ENCODE data around the gene SHMT2.

SHMT2 gene

DNA sequence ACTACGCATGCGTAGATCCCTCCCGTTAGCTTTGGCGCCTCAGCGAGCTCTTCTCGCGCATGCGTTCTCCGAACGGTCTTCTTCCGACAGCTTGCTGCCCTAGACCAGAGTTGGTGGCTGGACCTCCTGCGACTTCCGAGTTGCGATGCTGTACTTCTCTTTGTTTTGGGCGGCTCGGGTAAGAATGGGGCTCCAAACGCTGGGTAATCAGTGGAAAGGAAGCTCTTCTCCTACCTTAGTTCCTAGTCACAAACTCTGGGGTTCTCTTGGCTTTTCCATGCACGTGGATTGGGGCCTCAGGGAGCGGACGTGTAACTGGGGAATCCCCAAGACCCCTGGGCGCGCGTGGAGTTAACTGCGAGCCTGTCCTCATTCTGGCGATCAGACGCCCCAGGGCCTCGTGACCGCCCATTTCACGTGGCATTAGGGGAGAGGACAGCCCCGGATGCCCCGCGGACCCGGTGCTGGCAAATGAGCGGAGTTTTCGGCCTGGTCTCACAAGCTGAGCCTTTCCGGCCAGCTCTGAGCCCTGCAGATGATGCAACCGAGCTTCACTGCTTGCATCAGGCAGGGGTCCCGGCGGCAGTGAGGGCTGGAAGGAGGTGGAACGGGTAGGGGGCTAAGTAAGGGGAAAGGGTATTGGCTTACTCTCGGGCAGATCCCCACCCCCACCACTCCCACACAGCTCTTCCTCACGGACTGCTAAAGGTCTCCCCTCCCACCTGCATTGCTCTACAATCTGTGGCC lies at the start of gene SHMT2:
SHMT2 (plus strand) TSS at position 78 of the 747 bp plus-strand sequence; CDS start at position 146, 68 bp downstream.
- DNase-seq, result peak; percentile 95

GRCh38 chr12:57180321-57180989 lies 49.1 kb upstream of the SHMT2 start:
- DNase-seq, result no peak

GRCh38 chr12:57181072-57181471 lies 48.4 kb upstream of the SHMT2 start:
- DNase-seq, result no peak

DNA sequence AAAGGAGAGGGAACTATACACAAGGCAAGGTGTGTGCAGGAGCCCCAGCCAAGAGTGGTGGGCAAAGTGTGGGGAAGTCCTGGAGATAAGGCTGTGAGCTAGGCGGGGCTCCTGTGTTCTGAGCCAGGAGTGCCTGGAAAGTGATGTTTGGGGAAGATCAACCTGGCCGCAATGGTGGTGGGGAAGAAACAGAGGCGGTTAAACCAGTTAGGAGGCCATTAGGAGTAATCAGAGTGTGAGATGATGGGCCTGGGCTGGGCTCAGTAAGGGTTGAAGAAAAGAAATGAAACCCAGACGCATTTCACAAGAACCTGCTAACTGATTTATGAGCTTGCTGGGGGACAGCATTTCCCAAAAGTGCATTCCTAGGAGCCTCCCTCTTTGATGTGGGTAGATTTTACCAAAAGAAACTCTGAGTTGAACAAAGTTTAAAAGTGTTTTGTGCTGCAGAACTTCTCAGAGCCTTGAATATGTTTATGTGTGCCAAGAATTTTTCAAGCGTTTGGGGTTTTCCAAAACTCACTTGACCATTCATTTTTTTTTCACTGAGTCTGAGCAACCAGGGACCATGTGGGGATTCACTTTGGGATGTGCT lies 47.9 kb upstream of the SHMT2 start:
- DNase-seq, result no peak

GRCh38 chr12:57182918-57183575 lies 46.5 kb upstream of the SHMT2 start:
- peak; percentile 81 for DNase-seq

DNA sequence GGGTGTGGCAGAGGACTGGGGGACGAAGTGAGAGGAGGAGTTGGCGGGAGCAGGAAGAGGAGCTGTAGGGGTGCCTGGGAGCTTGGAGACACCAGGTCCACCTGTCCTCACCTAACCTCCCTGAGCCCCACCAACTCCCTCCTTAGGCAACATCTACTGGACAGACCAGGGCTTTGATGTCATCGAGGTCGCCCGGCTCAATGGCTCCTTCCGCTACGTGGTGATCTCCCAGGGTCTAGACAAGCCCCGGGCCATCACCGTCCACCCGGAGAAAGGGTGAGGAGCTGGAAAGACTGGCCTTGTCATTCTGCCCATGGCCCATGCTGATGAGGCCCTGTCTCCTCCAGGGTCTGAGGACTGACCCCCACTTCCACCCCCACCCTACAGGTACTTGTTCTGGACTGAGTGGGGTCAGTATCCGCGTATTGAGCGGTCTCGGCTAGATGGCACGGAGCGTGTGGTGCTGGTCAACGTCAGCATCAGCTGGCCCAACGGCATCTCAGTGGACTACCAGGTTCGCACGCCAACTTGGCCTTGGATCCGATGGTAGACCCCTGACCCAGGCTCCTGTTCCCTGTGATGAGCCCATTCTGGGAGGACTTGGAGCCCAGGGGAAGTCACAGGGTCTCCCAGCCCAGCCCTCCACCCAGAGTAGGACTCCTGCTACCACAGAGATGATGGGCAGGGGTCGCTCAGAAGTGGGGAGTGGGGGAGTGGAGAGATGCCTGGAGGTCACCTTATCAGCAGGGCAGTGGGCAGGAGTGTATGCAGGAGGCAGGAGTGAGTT lies 45.4 kb upstream of the SHMT2 start:
- DNase-seq, result no peak

- DNase-seq, result no peak
These were observed 44.1 kb upstream of the SHMT2 start for GRCh38 chr12:57185403-57185802.

- no peak for DNase-seq
These were observed 43.5 kb upstream of the SHMT2 start for GRCh38 chr12:57185906-57186508.

DNA sequence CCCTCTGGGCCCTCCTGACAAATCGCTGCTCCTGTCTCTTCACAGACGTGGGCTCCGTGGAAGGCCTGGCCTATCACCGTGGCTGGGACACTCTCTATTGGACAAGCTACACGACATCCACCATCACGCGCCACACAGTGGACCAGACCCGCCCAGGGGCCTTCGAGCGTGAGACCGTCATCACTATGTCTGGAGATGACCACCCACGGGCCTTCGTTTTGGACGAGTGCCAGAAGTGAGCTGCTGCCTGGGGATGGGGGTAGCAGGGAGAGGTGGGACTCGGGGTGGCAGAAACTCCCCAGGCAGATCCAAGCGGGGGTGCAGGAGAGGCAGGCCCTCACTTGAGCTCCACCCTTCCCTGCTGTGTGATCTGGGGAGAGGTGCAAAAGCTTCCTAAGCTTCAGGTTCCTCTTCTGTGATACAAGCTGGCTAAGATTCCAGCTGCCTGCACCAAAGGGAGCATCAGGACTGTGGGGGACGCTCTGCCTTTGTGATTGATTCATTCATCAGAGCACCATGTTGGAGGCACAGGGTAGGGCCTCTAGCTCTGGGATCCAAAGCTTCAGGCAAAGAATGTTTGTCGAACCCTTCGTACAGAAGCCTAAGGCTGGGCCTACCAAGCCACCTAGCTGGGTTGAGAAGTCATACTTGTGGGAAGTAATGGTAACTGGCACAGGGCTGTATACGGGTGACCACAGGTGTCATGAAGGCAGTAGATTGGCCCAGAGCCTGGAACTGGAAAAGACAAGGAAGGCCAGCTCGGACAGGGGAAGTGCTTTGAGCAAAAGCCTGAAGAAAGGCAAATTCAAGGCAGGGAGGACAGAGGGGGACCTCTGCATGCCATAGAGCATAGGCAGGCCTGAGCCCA lies 42.1 kb upstream of the SHMT2 start:
- DNase-seq, result no peak

GRCh38 chr12:57188090-57188425 lies 41.5 kb upstream of the SHMT2 start:
- DNase-seq, result no peak

DNA sequence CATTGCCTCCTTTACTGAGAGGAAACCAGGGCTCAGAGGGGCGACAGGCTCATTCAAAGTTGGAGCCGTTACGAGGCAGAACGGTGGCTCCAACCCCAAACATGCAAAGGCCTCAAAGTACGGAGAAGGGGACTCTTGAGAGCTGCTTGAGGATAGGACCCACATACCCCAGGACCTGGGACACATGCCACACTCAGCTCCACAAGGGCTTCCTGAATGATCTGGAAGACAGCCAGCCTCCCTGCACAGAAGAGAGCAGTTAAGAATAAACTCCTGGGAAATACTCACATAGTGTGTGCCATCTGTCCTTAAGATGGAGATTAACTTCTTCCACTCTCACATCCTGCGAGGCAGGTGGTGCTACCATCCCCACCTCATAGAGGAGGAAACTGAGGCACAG lies 39.5 kb upstream of the SHMT2 start:
- no peak for DNase-seq

DNA sequence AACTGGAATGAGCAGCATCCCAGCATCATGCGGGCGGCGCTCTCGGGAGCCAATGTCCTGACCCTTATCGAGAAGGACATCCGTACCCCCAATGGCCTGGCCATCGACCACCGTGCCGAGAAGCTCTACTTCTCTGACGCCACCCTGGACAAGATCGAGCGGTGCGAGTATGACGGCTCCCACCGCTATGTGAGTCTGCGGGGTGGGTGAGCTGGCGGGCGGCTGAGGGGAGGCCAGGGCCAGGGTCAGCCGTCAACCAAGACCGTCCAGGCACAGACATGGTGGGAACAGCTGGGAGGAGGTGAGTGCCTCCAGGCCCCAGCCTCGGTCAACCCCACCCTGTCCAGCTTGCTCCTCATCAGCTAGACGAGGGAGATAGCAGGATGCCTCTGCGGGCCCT lies 38.7 kb upstream of the SHMT2 start:
- DNase-seq, result no peak

GRCh38 chr12:57191410-57191809 lies 38.1 kb upstream of the SHMT2 start:
- no peak for DNase-seq

DNA sequence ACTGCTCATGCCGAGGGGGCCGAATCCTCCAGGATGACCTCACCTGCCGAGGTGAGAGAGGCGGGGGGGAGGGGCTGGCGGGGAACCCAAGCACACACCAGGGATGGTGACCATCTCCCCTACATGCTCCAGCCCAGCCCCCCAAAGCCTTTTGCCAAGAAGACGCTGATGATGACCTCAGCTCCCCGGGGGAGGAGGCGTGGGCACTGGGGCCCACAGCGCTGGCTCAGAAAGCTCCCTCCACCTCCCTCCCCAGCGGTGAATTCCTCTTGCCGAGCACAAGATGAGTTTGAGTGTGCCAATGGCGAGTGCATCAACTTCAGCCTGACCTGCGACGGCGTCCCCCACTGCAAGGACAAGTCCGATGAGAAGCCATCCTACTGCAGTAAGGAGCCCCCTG lies 36.6 kb upstream of the SHMT2 start:
- DNase-seq, result no peak

- no peak for DNase-seq
These were observed 35.7 kb upstream of the SHMT2 start for GRCh38 chr12:57193706-57194245.

DNA sequence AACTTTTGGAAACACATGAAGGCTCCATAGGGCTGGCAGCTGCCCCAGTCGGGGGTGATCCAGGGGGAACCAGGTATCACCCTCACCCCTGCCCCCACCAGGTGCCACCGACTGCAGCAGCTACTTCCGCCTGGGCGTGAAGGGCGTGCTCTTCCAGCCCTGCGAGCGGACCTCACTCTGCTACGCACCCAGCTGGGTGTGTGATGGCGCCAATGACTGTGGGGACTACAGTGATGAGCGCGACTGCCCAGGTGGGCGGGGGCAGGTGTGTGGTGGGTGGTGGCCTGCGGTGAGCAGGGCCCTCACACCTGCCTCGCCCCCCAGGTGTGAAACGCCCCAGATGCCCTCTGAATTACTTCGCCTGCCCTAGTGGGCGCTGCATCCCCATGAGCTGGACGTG lies 35.3 kb upstream of the SHMT2 start:
- DNase-seq, result no peak

- no peak for DNase-seq
These were observed 34.3 kb upstream of the SHMT2 start for GRCh38 chr12:57195186-57195585.

DNA sequence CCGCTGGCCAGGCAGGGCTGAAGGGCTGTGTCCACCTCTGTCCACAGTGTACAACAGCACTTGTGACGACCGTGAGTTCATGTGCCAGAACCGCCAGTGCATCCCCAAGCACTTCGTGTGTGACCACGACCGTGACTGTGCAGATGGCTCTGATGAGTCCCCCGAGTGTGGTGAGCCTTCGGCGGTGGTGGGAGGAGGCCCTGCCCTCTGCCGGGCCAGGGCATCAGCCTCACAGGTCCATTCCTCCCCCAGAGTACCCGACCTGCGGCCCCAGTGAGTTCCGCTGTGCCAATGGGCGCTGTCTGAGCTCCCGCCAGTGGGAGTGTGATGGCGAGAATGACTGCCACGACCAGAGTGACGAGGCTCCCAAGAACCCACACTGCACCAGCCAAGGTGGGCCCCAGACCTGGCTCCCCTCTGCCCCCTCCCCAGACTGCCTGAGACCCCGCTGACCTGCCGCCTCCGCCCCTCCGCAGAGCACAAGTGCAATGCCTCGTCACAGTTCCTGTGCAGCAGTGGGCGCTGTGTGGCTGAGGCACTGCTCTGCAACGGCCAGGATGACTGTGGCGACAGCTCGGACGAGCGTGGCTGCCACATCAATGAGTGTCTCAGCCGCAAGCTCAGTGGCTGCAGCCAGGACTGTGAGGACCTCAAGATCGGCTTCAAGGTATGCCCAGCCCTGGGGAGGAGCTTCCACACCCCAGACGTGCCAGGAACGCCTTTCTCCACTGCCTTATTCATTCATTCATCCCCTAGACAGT lies 33.7 kb upstream of the SHMT2 start:
- no peak for DNase-seq

DNA sequence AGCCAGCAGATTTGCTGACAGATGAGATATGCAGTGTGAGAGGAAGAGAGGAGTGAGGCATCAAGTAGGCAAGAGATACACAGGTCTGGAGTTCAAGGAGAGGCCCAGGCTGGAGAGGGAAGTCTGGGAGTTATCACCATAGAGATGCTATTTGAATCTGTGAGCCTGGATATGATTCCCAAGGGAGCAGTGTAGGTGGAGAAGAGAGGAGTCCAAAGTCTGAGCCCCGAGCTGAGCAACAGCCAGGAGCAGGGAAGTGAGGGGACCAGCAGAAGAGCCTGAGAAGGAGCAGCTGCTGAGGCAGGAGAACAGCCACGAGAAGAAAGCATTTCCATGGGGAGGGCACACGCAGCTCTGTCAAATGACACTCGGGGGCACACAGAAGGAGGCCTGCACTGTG lies 33.1 kb upstream of the SHMT2 start:
- DNase-seq, result no peak

DNA sequence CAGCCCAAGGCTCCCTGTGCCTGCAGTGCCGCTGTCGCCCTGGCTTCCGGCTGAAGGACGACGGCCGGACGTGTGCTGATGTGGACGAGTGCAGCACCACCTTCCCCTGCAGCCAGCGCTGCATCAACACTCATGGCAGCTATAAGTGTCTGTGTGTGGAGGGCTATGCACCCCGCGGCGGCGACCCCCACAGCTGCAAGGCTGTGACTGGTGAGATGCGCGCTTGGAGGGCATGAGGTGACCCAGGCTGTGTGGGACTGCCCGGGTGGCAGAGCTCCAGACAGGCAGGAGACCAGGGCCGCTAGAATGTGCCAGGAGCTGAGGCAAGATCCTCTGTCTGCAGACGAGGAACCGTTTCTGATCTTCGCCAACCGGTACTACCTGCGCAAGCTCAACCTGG lies 32.6 kb upstream of the SHMT2 start:
- DNase-seq, result no peak

All from CD4-positive, alpha-beta T cell treated with Interleukin-12 subunit alpha and Interleukin-12 subunit beta, for 1 hour (primary cell).